Muscle layer of colon (tissue), 2 donors: Measurements from ENCODE around the gene KIF27.
A peak's percentile ranks its signal among the peaks of the same experiment; 100 is the strongest.
"Not testable (repeated sequence)": the region's sequence is repeated elsewhere in the genome, so short reads cannot be mapped to it uniquely, and the experiment has no call there.

Source experiments
- H3K27ac ChIP-seq: one replicate; pipeline ENCODE4 v1.7.0; 2013; ENCODE audit warnings: low read depth, mild to moderate bottlenecking, low read length, moderate library complexity
- H3K27me3 ChIP-seq, 2 donors: one replicate each; pipeline ENCODE4 v1.7.0; 2013; ENCODE audit warnings: low read length in 2 of 2, mild to moderate bottlenecking in 2 of 2; ENCODE audit not compliant: insufficient read depth in 2 of 2, control insufficient read depth in 1 of 2
- H3K36me3 ChIP-seq: one replicate; pipeline ENCODE4 v1.7.0; 2013; ENCODE audit warnings: mild to moderate bottlenecking, low read length; ENCODE audit not compliant: insufficient read depth
- H3K4me1 ChIP-seq: one replicate; pipeline ENCODE4 v1.7.0; 2013; ENCODE audit warnings: mild to moderate bottlenecking, low read length; ENCODE audit not compliant: insufficient read depth
- H3K4me3 ChIP-seq, 2 donors: one replicate each; pipeline ENCODE4 v1.7.0; 2013; ENCODE audit warnings: low read length in 2 of 2, low read depth in 1 of 2, mild to moderate bottlenecking in 1 of 2, moderate library complexity in 1 of 2
- H3K9ac ChIP-seq: one replicate; pipeline ENCODE4 v1.7.0; 2013; ENCODE audit warnings: low read length
- H3K9me3 ChIP-seq: one replicate; pipeline ENCODE4 v1.7.0; 2013; ENCODE audit warnings: mild to moderate bottlenecking, low read length
- donor health status: abdominal sarcoma.
- donor health status: Adenocarcinoma of cecum.

Gene KIF27

DNA sequence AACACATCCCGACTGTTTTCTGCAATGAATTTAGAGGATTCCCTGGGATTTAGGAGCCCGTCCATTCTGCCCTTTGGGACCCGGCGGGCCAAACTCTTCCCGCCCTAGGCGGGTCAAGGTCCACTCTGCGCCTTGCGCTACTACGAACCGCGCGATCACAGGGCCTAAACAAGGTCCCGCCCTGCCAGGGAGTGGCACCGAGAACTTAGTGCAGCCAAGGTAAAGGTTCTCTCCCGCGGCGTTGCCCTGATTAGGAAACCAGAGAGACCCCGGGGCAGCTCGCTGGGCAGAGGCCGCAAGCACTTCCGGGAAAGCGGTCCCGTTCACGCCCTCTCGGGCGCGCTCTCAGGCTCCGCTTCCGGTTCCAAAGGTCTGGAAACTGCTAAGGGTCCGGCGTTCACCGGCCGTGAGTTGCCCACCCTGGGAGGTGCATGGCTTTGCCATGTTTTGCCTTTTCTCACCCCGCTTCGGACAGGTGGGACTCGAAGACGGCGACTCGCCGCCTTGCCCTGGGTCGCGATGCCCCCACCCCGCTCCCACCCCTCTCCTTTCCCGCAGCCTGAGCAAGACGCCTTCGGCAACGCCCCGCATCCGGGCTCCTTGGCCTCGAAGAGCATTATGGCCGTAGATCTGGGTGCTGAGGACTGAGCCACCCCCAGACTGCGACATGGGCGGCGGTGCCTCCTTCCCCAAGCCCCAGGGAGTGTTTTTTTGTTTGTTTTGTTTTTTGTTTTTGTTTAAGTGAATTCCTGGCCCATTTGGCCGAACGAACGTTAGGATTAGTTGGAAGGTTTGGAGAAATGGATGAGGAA lies 35.4 kb upstream of the KIF27 start:
- Histone ChIP-seq H3K4me3 (peak overlapping the region; percentile 90 to 91), H3K9ac (peak overlapping the region; percentile 75), H3K36me3 (no peaks in the 10 kb centered on the region), H3K9me3 (no peaks in the 10 kb centered on the region), H3K4me1 (peaks cover 13% of the 10 kb centered on the region), H3K27ac (peak overlapping the region; percentile 87), H3K27me3 (no peaks in the 10 kb centered on the region)

DNA sequence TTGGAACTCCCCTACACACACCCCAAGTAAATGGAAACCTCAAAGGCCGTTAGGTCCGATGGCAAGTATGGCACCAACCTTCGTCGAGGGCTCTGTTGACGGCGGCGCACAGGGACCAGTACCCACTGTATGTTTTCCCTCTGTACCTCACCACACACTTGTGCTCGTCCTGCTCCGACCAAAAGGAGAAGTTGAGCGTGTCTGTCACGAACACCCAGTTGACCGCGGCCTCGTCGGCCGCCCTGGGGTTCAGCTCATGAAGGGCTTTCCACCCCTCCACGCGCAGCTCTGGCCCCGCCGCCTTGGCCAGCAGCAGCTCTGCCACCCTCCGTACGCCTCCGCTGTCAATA lies 34.8 kb upstream of the KIF27 start:
- Histone ChIP-seq H3K36me3 (no peaks in the 10 kb centered on the region), H3K4me1 (peaks cover 13% of the 10 kb centered on the region), H3K9ac (peak overlapping the region; percentile 75), H3K27ac (peak overlapping the region; percentile 87), H3K27me3 (no peaks in the 10 kb centered on the region), H3K4me3 (peak overlapping the region; percentile 90 to 91), H3K9me3 (no peaks in the 10 kb centered on the region)

DNA sequence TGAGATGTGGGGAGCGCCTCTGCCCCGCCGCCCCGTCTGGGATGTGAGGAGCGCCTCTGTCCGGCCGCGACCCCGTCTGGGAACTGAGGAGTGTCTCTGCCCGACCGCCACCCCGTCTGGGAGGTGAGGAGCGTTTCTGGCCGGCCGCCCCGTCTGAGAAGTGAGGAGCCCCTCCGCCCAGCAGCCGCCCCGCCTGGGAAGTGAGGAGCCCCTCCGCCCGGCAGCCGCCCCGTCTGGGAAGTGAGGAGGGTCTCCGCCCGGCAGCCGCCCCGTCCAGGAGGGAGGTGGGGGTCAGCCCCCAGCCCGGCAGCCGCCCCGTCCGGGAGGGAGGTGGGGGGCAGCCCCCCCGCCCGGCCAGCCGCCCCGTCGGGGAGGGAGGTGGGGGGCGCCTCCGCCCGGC lies 26.9 kb upstream of the KIF27 start:
- not testable (repeated sequence) for H3K9me3 ChIP-seq, H3K27ac ChIP-seq, H3K9ac ChIP-seq, H3K4me3 ChIP-seq, H3K27me3 ChIP-seq, H3K36me3 ChIP-seq, H3K4me1 ChIP-seq

DNA sequence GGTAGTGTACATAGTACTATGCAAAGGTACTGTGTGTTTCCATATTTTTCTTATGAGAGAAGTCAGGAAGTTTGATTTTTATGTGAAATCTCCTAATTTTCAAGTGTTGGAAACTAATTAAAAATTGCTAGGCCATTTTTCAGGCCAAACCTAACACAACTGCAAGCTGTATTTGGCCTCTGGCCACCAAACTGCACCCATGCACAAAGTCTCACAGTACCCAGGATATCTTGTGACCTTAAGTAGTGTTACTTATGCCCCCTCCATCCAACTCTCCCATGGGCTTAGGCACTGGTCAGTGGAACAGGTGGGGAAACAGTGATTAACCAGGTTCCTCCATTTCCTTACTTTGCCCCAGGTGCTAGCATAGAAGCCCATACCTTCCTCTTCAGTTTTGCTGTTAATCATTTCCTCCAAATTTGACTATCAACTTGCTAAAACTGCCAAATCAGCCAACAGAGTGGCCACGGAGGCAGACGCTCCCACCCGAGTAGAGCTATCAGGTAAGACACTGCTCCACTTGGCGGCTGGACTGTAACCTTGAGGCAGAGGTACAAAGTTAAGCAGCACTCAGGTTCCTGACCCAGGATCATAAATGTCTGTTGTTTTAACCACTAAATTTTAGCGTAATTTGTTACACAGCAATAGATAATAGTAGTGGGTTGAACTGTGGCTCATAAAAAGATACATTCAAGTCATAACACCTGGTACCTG lies 19.5 kb upstream of the KIF27 start:
- no peaks in the 10 kb centered on the region for H3K27me3 ChIP-seq
- no peak overlapping the region for H3K4me3 ChIP-seq
- no peaks in the 10 kb centered on the region for H3K9me3 ChIP-seq
- H3K4me1 ChIP-seq = no peaks in the 10 kb centered on the region
- no peak overlapping the region for H3K27ac ChIP-seq
- H3K36me3 ChIP-seq = peaks cover 37% of the 10 kb centered on the region
- H3K9ac ChIP-seq = no peak overlapping the region

DNA sequence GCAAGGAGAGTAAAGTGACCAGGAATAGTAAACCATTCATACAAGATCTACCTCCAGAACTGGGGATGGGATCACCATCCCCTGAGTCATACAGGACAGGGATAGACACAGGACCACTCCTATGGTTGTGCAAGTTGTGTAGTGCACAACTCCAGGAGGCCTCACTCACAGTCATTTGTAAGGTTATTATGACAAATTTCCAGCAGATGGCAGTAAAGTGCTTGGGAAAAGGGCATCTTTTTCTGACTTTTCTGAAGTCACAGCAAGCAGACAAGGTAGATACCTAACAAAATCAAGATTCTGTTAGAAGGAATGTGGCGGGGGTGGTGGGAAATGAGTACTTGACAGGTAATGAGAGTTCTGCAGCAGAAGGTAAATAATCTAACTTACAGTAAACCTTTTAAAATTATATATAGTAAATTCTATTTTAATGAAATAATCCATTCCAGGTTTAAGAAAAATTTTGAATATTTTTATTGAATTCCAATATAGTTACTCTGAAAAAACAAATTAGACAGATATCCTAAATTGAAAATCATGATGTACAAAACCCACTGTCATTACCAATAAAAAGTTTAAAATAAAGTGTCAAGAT lies 16.7 kb upstream of the KIF27 start:
- no peak overlapping the region for H3K27ac ChIP-seq
- no peak overlapping the region for H3K9ac ChIP-seq
- H3K4me3 ChIP-seq = no peak overlapping the region
- no peaks in the 10 kb centered on the region for H3K27me3 ChIP-seq
- peaks cover 3% of the 10 kb centered on the region for H3K4me1 ChIP-seq
- no peaks in the 10 kb centered on the region for H3K9me3 ChIP-seq
- H3K36me3 ChIP-seq = peaks cover 29% of the 10 kb centered on the region

DNA sequence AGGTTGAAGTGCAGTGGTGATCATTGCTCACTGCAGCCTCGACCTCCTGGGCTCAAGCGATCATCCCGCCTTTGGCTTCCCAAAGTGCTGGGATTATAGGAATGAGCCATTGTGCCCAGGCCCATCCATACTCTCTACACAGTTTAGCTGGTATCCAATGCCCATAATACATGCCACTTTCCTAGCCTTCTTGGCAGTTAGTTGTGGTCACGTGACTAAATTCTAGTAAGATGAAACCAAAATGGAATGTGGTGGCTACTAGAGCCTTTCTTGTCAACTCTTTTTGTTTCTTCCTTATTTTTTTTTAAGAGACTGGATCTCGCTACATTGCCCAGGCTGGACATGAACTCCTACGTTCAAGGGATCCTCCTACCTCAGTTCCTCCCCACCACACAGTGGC lies 15.3 kb upstream of the KIF27 start:
- peaks cover 23% of the 10 kb centered on the region for H3K36me3 ChIP-seq
- H3K27ac ChIP-seq = no peak overlapping the region
- H3K9me3 ChIP-seq = no peaks in the 10 kb centered on the region
- H3K27me3 ChIP-seq = no peaks in the 10 kb centered on the region
- no peak overlapping the region for H3K4me3 ChIP-seq
- no peak overlapping the region for H3K9ac ChIP-seq
- peaks cover 3% of the 10 kb centered on the region for H3K4me1 ChIP-seq

DNA sequence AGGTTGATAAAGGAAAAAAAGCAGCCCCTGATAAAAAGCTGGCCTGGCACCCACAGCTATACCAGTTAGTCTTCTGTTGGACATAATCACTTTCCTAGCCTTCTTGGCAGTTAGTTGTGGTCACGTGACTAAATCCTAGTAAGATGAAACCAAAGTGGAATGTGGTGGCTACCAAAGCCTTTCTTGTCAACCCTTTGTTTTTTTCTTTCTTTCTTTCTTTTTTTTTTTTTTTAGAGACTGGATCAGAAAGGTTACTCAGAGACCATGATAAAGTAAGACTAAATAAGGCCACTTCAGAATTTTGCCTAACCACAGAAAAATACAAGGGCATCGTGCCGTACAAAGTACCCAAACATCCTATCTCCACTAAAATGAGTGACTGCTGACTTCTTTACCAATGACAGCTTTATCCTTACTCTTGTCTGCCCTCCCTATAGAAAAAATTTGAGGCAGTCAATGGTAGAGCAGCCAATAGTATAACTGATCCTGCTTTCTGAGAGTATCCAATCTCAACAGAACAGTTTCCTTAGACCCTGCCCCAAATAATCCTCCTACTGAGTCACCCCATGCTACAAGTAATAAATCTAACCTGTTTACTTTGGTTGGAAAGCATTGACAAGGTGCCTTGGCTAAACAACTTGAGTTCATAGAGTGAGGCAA lies 14.2 kb upstream of the KIF27 start:
- no peak overlapping the region for H3K9ac ChIP-seq
- H3K4me3 ChIP-seq = no peak overlapping the region
- H3K27ac ChIP-seq = no peak overlapping the region
- H3K4me1 ChIP-seq = peaks cover 3% of the 10 kb centered on the region
- H3K9me3 ChIP-seq = no peaks in the 10 kb centered on the region
- H3K27me3 ChIP-seq = no peaks in the 10 kb centered on the region
- H3K36me3 ChIP-seq = peaks cover 18% of the 10 kb centered on the region

DNA sequence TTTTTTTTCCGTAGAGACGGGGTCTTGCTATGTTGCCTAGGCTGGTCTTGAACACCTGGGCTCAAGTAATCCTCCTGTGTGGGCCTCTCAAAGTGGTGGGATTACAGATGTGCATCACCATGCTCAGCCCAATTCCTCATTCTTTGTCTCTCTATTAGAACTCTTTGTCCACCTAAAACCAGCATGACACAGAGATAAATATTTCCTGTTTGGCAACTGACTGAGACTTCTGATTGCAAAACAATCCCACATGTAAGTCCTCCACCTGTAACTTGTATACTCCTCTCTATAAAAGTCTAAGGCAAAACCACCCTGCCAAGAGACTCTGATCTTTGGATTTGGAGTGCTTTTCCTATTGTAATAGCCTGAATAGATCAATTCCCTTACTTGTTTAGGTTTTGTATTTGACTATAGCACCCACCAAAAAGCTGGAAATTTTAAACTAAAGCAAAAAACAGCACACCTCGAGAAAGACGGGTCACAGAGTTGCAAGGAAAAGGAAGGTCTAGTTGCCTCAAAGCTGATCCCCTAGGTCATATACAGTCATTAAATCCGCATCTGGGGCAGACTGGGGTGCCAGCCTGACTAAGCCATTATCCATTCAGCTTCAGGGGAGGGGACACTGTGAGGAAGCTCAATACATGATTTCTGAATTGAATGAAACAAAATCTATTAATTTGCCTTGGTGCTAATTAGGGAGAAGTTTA lies 13.5 kb upstream of the KIF27 start:
- no peaks in the 10 kb centered on the region for H3K9me3 ChIP-seq
- no peak overlapping the region for H3K4me3 ChIP-seq
- peaks cover 3% of the 10 kb centered on the region for H3K4me1 ChIP-seq
- H3K27ac ChIP-seq = no peak overlapping the region
- no peaks in the 10 kb centered on the region for H3K27me3 ChIP-seq
- H3K36me3 ChIP-seq = peaks cover 13% of the 10 kb centered on the region
- no peak overlapping the region for H3K9ac ChIP-seq

DNA sequence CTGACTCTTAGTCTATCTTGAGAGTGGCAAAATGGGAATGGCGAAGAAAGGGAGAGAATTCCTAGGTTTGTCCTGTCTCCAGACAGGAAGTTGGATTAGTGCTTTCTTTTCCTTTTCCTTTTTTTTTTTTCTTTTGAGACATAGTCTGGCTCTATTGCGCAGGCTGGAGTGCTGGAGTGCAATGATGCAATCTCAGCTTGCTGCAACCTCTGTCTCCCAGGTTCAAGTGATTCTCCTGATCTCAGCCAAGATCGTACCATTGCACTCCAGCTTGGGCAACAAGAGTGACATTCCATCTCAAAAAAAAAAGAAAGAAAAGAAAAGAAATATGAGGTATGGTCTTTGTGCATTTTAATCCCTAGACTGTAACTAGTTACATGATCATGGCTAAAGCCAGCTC lies 12.6 kb upstream of the KIF27 start:
- H3K4me3 ChIP-seq = no peak overlapping the region
- no peaks in the 10 kb centered on the region for H3K27me3 ChIP-seq
- H3K4me1 ChIP-seq = peaks cover 3% of the 10 kb centered on the region
- H3K9me3 ChIP-seq = no peaks in the 10 kb centered on the region
- H3K36me3 ChIP-seq = peaks cover 4% of the 10 kb centered on the region
- H3K9ac ChIP-seq = no peak overlapping the region
- no peak overlapping the region for H3K27ac ChIP-seq

DNA sequence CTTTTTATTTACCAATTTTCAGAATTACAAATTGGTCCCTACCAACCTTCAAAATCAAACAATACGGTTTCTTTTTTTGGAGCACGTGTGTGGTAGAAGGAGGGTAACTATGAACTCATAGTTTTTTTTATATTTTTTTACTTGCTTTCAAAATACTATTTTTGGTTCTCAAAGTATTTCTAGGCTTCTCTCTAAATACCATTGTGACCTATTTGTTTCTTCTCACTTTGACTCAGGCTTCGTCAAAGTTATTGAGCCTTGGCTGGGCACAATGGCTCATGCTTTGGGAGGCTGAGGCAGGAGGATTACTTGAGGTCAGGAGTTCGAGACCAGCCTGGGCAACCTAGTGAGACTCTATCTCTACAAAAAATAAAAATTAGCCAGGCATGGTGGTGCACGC lies 11.6 kb upstream of the KIF27 start:
- Histone ChIP-seq H3K9me3 (no peaks in the 10 kb centered on the region), H3K27ac (no peak overlapping the region), H3K9ac (no peak overlapping the region), H3K27me3 (no peaks in the 10 kb centered on the region), H3K4me3 (no peak overlapping the region), H3K36me3 (no peaks in the 10 kb centered on the region), H3K4me1 (peaks cover 3% of the 10 kb centered on the region)

DNA sequence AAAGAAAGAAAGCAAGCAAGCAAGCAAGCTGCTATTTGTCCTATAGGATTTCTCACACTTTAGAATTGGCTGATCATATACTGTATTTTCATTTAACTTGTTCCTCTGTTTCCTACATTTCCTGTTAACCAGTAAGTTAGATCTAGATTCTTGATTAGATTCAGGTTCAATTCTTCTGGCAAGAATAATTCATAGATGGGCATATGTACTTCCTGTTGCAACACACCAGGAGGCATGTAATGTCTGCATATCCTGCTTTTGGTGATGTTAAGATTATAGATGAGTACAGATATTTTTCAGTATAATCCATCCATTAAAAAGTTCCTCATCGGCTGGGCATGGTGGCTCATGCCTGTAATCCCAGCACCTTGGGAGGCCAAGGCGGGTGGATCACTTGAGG lies 10.8 kb upstream of the KIF27 start:
- peaks cover 3% of the 10 kb centered on the region for H3K4me1 ChIP-seq
- H3K27ac ChIP-seq = no peak overlapping the region
- no peaks in the 10 kb centered on the region for H3K27me3 ChIP-seq
- no peaks in the 10 kb centered on the region for H3K9me3 ChIP-seq
- H3K36me3 ChIP-seq = no peaks in the 10 kb centered on the region
- no peak overlapping the region for H3K4me3 ChIP-seq
- H3K9ac ChIP-seq = no peak overlapping the region
